Omental fat pad (tissue), 4 donors: ENCODE data around the gene HAPLN2. TPM values are rescaled to one million over a fixed set of nuclear protein-coding genes. Genes with fewer than 3 reads are reported as not detected.

Experiments used
- ATAC-seq: fragments of 150-250 bp; one replicate; pipeline ENCODE4 v1.9.1; 2016; ENCODE audit warnings: mild to moderate bottlenecking, moderate library complexity; ENCODE audit not compliant: low FRiP score
- DNase-seq: peaks from one replicate; pipeline ENCODE4 v3.0.0-alpha.2; 2019; ENCODE audit warnings: low spot score
- CTCF ChIP-seq, 3 donors: fragments of 450-650 bp; IDR thresholded peaks; one replicate each; pipeline ENCODE4 v1.5.1; 2016 to 2017; ENCODE audit warnings: antibody characterized with exemption in 3 of 3, mild to moderate bottlenecking in 3 of 3, moderate library complexity in 2 of 3
- total RNA-seq, 4 donors: library from RNA; depleted of rRNA; stranded (reverse); fragments of >200 nt; gene quantifications; one replicate each; pipeline ENCODE4 v1.1.0, GENCODE V29; 2016

The HAPLN2 gene
- total RNA-seq, 4 donors from 2014 or later: 2.8 TPM; not detected in 3

GRCh38 chr1:156646738-156647211, 27.6 kb downstream of the HAPLN2 start:
- no peak for DNase-seq
- ATAC-seq: no peak
- no peak for TF ChIP-seq CTCF (IDR thresholded peaks at IDR 0.05)

- ATAC-seq (no peak), DNase-seq (no peak)
- no peak for TF ChIP-seq CTCF (IDR thresholded peaks at IDR 0.05)
These were observed 28.1 kb downstream of the HAPLN2 start for GRCh38 chr1:156647351-156647750.

- TF ChIP-seq CTCF (IDR thresholded peaks at IDR 0.05): no peak
- DNase-seq: no peak
- no peak for ATAC-seq
These were observed 29.3 kb downstream of the HAPLN2 start for GRCh38 chr1:156648496-156648895.

- ATAC-seq (no peak), DNase-seq (no peak)
- no peak for TF ChIP-seq CTCF (IDR thresholded peaks at IDR 0.05)
These were observed 29.7 kb downstream of the HAPLN2 start for GRCh38 chr1:156648951-156649350.

- no peak for ATAC-seq
- no peak for DNase-seq
- no peak for TF ChIP-seq CTCF (IDR thresholded peaks at IDR 0.05)
These were observed 33.1 kb downstream of the HAPLN2 start for GRCh38 chr1:156652131-156652991.

- DNase-seq (no peak), ATAC-seq (no peak)
- TF ChIP-seq CTCF (IDR thresholded peaks at IDR 0.05): no peak
These were observed 33.8 kb downstream of the HAPLN2 start for GRCh38 chr1:156652992-156653355.

GRCh38 chr1:156654700-156655099, 35.5 kb downstream of the HAPLN2 start:
- TF ChIP-seq CTCF (IDR thresholded peaks at IDR 0.05): no peak
- no peak for ATAC-seq
- DNase-seq: no peak
